GM12874 (cell line): ENCODE measurements around the gene PROZ.

Source experiments
- TF ChIP-seq, protein P1 (sequence below): IDR thresholded peaks from 2 replicates; pipeline ENCODE4 v1.5.1; 2011; ENCODE audit warnings: low read depth, mild to moderate bottlenecking, control low read depth, low read length, moderate library complexity; ENCODE audit not compliant: insufficient read depth

PROZ gene

GRCh38 chr13:113143466-113144254, 14.8 kb upstream of the PROZ start:
- TF ChIP-seq, protein P1, sequence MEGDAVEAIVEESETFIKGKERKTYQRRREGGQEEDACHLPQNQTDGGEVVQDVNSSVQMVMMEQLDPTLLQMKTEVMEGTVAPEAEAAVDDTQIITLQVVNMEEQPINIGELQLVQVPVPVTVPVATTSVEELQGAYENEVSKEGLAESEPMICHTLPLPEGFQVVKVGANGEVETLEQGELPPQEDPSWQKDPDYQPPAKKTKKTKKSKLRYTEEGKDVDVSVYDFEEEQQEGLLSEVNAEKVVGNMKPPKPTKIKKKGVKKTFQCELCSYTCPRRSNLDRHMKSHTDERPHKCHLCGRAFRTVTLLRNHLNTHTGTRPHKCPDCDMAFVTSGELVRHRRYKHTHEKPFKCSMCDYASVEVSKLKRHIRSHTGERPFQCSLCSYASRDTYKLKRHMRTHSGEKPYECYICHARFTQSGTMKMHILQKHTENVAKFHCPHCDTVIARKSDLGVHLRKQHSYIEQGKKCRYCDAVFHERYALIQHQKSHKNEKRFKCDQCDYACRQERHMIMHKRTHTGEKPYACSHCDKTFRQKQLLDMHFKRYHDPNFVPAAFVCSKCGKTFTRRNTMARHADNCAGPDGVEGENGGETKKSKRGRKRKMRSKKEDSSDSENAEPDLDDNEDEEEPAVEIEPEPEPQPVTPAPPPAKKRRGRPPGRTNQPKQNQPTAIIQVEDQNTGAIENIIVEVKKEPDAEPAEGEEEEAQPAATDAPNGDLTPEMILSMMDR: no peak

- TF ChIP-seq, protein P1: no peak
These were observed 14.2 kb upstream of the PROZ start for GRCh38 chr13:113144255-113144629.

- TF ChIP-seq, protein P1: no peak
These were observed 13.0 kb upstream of the PROZ start for GRCh38 chr13:113145496-113145895.

DNA sequence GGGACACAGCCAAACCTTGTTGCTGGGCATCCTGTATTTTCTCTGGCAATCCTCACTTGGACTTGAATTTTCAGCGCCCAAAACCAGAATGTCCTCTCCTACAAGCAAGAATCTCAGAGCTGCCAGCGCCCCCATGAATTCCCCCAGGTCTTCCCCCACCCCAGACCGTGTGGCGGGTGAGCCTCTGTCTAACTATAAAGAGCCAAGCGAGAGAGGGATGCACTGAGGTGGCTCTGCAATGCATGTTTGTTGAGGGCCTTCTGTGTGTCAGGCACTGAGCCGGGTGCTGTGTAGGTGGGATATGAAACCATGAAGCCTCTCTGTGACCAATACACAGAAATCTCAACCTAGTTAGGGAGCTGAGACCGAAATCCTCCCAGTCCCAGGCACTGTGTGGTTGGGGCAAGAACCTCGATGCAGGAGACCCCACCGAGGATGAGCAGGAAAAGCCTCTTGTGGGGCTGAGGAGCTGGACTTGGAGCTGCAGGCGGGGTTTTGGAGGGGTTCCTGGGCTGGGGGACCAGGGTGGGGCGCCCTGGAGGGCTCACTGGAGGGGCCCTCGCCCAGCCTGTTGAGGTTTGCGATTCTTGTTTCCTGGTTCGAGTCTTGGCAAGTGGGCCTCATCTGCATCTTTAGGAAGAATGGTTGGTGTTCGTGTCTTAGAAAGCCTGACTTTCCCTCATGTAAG, 12.4 kb upstream of the PROZ start:
- TF ChIP-seq, protein P1: no peak

DNA sequence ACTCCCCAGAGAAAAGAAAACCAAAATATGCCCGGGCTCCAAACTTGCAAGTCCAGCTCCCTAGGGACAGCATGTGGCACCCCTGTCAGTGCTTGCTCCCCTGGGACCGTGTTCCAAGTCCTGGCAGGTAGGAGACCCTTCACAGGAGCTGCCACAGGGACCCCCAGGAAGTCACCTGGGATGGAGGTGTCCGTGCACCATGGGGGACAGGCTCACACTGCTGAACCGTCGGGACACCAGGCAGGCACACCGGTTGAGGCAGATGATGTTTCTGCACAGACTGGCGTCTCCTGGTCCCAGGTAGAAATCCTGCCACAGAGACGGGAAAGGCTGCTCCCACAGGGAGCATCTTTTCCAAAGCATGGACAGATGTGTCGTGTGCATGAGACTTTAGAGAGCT, 11.7 kb upstream of the PROZ start:
- TF ChIP-seq, protein P1: no peak

DNA sequence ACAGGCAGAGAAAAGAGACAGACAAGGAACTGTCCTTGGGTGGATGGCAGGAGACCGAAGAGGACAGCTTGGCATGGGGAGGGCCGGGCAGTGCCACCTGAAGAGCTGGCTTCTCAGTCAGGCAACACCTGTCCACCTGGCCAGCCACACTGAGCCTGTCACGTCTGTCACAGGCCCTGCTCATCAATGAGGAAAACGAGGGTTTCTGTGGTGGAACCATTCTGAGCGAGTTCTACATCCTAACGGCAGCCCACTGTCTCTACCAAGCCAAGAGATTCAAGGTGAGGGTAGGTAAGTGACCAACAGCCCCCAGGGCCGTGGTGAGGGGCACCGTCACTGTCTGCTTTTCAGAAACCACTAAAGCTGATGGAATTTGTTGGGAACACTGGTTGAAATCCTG, 11.2 kb upstream of the PROZ start:
- TF ChIP-seq, protein P1: no peak

DNA sequence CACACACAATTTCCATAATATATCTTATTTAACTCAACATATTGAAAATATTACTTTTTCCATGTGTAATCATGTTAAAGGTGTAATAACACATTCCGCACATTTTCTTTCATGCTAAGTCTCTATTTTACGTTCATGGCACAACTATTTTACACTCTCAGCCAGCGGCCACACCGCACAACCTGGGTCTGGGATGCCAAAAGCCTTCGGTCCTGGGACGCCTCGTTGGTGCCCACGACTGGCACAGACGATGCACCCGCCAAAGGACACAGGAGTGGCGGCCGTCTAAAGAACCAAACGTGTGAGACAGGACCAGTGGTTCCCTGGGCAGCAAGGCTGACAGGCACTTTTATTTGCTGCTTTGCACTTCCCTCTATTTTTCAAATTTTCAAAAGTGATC, 10.0 kb upstream of the PROZ start:
- TF ChIP-seq, protein P1: no peak
